Right lobe of liver (tissue), 6 donors: ENCODE measurements around the gene CCT8. TPM values are rescaled to one million over a fixed set of nuclear protein-coding genes. Genes with fewer than 3 reads are reported as not detected.

ENCODE experiments used
- ATAC-seq, 4 donors: fragments of 200-7000 bp; cut with Tn5 transposase; one replicate each; pipeline ENCODE4 v1.9.1; 2020; ENCODE audit warnings: mild to moderate bottlenecking in 4 of 4, moderate library complexity in 4 of 4
- DNase-seq, 3 donors: peaks; one replicate each; pipeline ENCODE4 v3.0.0-alpha.2; 2020
- H3K27ac ChIP-seq, 3 donors: fragments of 200-600 bp; one replicate each; pipeline ENCODE4 v1.8.0; 2022
- H3K27me3 ChIP-seq, 2 donors: fragments of 200-600 bp; one replicate each; pipeline ENCODE4 v1.8.0; 2022
- H3K36me3 ChIP-seq, 4 donors: fragments of 200-600 bp; sonication (generic) in 1 of 4; one replicate each; pipeline versions ENCODE4 v1.5.1 to v1.8.0; 2017 to 2022; ENCODE audit warnings: control low read depth in 1 of 4
- H3K4me1 ChIP-seq, 4 donors: fragments of 200-600 bp; sonication (generic) in 1 of 4; one replicate each; pipeline versions ENCODE4 v1.5.1 to v1.8.0; 2017 to 2022; ENCODE audit warnings: control low read depth in 1 of 4
- H3K4me3 ChIP-seq, 3 donors: fragments of 200-600 bp; one replicate each; pipeline ENCODE4 v1.8.0; 2022
- H3K9me3 ChIP-seq, 4 donors: fragments of 200-600 bp; sonication (generic) in 1 of 4; one replicate each; pipeline versions ENCODE4 v1.5.1 to v1.8.0; 2017 to 2022; ENCODE audit warnings: control low read depth in 1 of 4
- CTCF ChIP-seq, 4 donors: fragments of 200-600 bp in 3 of 4; fragments of 450-650 bp in 1 of 4; IDR thresholded peaks; one replicate each; pipeline versions ENCODE4 v1.5.1 to v1.8.0; 2016 to 2022; ENCODE audit warnings: antibody characterized with exemption in 4 of 4, mild to moderate bottlenecking in 2 of 4
- POLR2A ChIP-seq: fragments of 450-650 bp; IDR thresholded peaks from one replicate; pipeline ENCODE4 v1.6.1; 2017; ENCODE audit warnings: antibody characterized with exemption, mild to moderate bottlenecking
- WGBS: methylation state at CpG from one replicate; pipeline ENCODE4 v1.1.6; 2018; ENCODE audit warnings: low coverage, low lambda C conversion rate; ENCODE audit not compliant: insufficient coverage; ENCODE audit errors: missing lambda C conversion rate; 5-methylcytosine and 5-hydroxymethylcytosine counted together
- intact Hi-C, 2 donors: fragments of 100-400 bp; cut with DNase I; formaldehyde crosslinking; loops; one replicate each; pipeline versions ENCODE4 v1.11.2 to v1.14.1; 2022
- total RNA-seq, 6 experiments: library from RNA; depleted of rRNA in 2 of 6; stranded (reverse); fragments of >200 nt in 2 of 6; fragmentation: NEBNext Ultra II Directional in 3 of 6; extraction: Animal tissue kit (Norgen Biotek cat#: 25700) in 3 of 6; gene quantifications; one replicate each; pipeline versions ENCODE4 v1.1.0 to v1.2.4, GENCODE V29; 2016 to 2023
- donor health status: DM: no; HTN: yes; CAD: no.
- donor health status: DM: no; HTN: no; CAD: no.
- donor health status: DM: no; HTN: no; CAD: no.
- donor health status: DM: no; HTN: yes; CAD: no.
- donor health status: DM: no; HTN: yes; CAD: no.

The CCT8 gene
- total RNA-seq, 6 experiments from 2014 or later = 34.3 to 83.1 (median 55.0) TPM

DNA sequence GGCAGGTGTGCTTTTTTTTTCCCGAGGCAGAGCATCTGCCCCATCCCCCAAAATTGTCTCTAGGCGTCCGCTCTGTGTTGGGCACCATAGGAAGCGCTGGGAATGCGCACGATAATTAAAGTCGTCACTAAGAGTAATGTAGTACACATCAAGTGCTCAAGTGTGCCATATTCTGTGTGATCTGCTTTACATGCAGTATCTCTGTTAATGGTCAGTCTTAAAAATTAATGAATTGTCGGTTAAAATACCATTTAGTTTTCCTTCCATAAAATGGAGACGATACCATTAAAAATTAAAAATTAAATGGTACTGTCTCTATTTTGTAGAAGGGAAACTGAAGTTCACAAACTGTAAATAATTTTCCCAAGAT is 544 bp upstream of the CCT8 start:
- Histone ChIP-seq H3K27me3 (no peaks in the 10 kb centered on the region), H3K4me1 (peaks cover 0 to 28% (median 7%) of the 10 kb centered on the region in 4 donors), H3K9me3 (no peaks in the 10 kb centered on the region), H3K4me3 (peak overlapping the region; percentile 85 to 97 (median 87)), H3K27ac (peak overlapping the region; percentile 85 to 93 (median 92)), H3K36me3 (peaks cover 0 to 8% (median 0%) of the 10 kb centered on the region in 4 donors)
- intact Hi-C loops = no loop called here
- ATAC-seq (peak; percentile 46 to 63 (median 54)), DNase-seq (no peak)
- 9% methylated on average over 9 of the region's 9 CpGs for WGBS
- no peak for TF ChIP-seq POLR2A
- TF ChIP-seq CTCF (IDR thresholded peaks at IDR 0.05) = no peak

DNA sequence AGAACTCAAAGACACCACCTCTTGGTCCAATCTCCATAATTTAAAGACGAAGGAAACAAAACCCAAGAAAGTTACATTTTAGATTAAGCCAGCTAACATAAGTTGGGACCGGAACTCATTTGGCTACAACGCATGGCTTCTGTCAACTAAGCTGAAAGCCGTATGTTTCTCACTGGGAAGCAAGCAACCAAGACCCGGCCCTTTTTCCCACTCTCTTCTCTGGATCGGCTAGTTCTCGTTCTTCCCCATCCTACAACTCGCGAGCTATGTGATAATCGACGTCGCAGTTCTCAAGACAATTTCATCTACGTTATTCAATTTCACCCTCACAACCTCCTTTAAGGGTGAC is 601 bp downstream of the CCT8 start:
- WGBS = 0% methylated on average over 13 of the region's 13 CpGs
- Histone ChIP-seq H3K4me3 (peak overlapping the region; percentile 85 to 97 (median 87)), H3K4me1 (peaks cover 0 to 17% (median 7%) of the 10 kb centered on the region in 4 donors), H3K36me3 (peaks cover 0 to 19% (median 0%) of the 10 kb centered on the region in 4 donors), H3K27ac (peak overlapping the region; percentile 85 to 93 (median 92)), H3K27me3 (no peaks in the 10 kb centered on the region), H3K9me3 (no peaks in the 10 kb centered on the region)
- no peak for TF ChIP-seq CTCF (IDR thresholded peaks at IDR 0.05)
- no peak for TF ChIP-seq POLR2A
- ATAC-seq = peak in 2 of 4 donors; percentile 0 to 4
- DNase-seq = no peak
- intact Hi-C loops = no loop called here

GRCh38 chr21:29064850-29065481 is 8.5 kb downstream of the CCT8 start:
- H3K4me3 ChIP-seq = no peak overlapping the region
- H3K27me3 ChIP-seq = no peaks in the 10 kb centered on the region
- peak in 2 of 4 donors; percentile 19 to 33 for ATAC-seq
- H3K27ac ChIP-seq = no peak overlapping the region
- no peaks in the 10 kb centered on the region for H3K4me1 ChIP-seq
- H3K9me3 ChIP-seq = no peaks in the 10 kb centered on the region
- peaks cover 29 to 98% (median 62%) of the 10 kb centered on the region in 4 donors for H3K36me3 ChIP-seq
- intact Hi-C loops = no loop called here
- no peak for TF ChIP-seq POLR2A
- 67% methylated on average over 3 of the region's 3 CpGs for WGBS
- no peak for DNase-seq

DNA sequence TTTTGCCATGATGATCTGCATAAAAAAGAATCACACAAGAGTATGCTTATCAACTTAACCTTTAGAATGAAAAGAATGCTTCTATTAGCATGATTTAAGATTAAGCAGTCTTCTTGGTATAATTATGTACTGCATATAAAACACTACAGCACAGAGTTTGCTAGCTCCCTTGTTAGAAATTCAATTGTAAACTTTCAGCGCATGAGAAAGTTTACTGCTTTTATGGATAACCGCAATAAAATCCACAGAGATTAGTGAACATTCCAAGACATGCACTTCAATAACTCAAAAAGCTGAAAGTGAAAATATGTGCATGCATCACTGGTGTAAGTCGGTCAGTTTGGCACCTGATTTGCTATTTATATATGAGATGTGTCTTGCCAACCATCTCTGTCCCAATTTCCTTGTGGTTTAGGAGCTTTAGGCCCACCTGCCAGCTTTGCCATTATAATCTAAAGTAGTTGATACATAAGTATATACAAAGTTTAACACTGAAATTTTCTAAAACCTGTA is 16.9 kb downstream of the CCT8 start:
- no peaks in the 10 kb centered on the region for H3K4me1 ChIP-seq
- H3K27me3 ChIP-seq = no peaks in the 10 kb centered on the region
- TF ChIP-seq POLR2A (no peak), CTCF (IDR thresholded peaks at IDR 0.05) (no peak)
- 88% methylated on average over 3 of the region's 3 CpGs for WGBS
- no peak overlapping the region for H3K27ac ChIP-seq
- peaks cover 19 to 97% (median 37%) of the 10 kb centered on the region in 4 donors for H3K36me3 ChIP-seq
- ATAC-seq (no peak), DNase-seq (no peak)
- intact Hi-C loops = no loop called here
- H3K4me3 ChIP-seq = no peak overlapping the region
- no peaks in the 10 kb centered on the region for H3K9me3 ChIP-seq

DNA sequence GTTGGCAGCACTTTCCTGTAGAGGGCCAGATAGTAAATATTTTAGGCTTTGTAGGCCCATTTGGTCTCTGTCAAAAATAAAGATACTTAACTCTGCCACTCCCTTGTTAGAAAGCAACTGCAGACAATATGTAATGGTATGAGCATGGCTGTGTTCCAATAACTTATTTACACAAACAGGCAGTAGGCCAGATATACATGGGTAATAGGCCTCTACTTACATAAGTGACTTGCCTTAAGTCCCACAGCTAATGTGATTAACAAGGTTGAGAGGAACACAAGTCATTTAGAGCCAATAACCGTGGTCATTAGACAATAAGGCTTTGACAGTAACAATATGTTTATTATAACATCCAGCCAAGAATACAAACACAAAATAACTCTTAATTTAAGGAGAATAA is 17.4 kb downstream of the CCT8 start:
- ATAC-seq = peak in 1 of 4 donors; percentile 27
- Histone ChIP-seq H3K4me1 (no peaks in the 10 kb centered on the region), H3K36me3 (peaks cover 15 to 97% (median 32%) of the 10 kb centered on the region in 4 donors), H3K27me3 (no peaks in the 10 kb centered on the region), H3K4me3 (no peak overlapping the region), H3K27ac (no peak overlapping the region), H3K9me3 (no peaks in the 10 kb centered on the region)
- TF ChIP-seq POLR2A = no peak
- TF ChIP-seq CTCF (IDR thresholded peaks at IDR 0.05) = no peak
- DNase-seq = no peak
- intact Hi-C loops = no loop called here
- 75% methylated on average over 1 of the region's 1 CpG for WGBS
